ENCODE data around the gene PCDHA5.
"Not testable (repeated sequence)": the region's sequence is repeated elsewhere in the genome, so short reads cannot be mapped to it uniquely, and the experiment has no call there.

Gene PCDHA5

DNA sequence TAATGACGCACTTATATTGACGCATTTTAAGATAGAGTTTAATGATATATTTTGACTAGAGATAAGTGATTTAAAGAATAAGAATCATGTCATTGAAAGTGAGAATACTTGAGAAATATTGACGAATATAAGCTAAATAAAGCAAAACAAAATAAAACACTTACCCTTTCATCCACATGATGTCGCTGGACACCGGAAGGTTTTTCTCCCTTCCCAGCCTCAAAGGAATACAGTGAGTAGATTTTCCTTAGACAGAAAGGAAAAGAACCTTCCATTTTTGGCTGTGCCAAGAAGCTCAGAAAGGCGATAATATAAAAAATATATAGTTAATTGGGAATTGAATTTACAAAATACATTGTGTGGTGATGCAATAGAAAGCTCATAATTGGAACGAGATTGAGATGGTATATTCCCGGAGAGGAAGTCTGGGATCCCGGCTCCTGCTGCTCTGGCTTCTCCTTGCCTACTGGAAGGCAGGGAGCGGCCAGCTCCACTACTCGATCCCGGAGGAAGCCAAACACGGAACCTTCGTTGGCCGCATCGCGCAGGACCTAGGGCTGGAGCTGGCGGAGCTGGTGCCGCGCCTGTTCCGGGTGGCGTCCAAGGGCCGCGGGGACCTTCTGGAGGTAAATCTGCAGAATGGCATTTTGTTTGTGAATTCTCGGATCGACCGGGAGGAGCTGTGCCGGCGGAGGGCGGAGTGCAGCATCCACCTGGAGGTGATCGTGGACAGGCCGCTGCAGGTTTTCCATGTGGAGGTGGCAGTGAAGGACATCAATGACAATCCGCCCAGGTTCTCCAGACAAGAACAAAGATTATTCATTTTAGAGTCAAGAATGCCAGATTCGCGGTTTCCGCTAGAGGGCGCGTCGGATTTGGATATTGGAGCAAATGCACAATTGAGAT is at the start of gene PCDHA5:
Gene PCDHA5, plus strand, starts transcription at position 239 of the 906 bp plus-strand sequence.
- Mint-ChIP-seq H3K27me3 (peaks cover 12% of the 10 kb centered on the region), H3K9me3 (peaks cover 8% of the 10 kb centered on the region), H3K36me3 (ENCODE audit: low read depth) (peaks cover 4% of the 10 kb centered on the region), H3K4me1 (ENCODE audit: low read depth) (no peaks in the 10 kb centered on the region), H3K4me3 (no peak within 1 kb of the TSS), H3K27ac (no peak within 1 kb of the TSS)

DNA sequence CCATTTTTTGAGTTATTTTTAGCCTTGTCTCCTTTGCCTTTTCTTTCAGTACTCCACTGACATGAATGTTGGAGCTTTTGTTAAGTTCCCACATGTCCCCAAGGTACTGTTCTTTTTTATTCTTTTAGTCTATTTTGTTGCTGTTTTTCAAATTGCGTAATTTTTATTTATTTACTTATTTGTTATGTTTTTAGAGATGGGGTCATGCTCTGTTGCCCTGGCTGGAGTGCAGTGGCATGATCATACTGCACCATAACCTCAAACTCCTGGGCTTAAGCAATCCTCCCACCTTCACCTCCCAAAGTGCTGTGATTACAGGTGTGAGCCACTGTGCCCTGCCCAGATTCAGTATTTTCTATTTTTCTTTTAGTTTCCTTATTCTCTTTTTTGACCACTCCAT is 40.9 kb upstream of the PCDHA5 start:
- no peaks in the 10 kb centered on the region for H3K4me1 Mint-ChIP-seq (ENCODE audit: low read depth)
- peaks cover 3% of the 10 kb centered on the region for H3K36me3 Mint-ChIP-seq (ENCODE audit: low read depth)
- peaks cover 13% of the 10 kb centered on the region for H3K27me3 Mint-ChIP-seq
- peaks cover 70% of the 10 kb centered on the region for H3K9me3 Mint-ChIP-seq
- no peak overlapping the region for H3K4me3 Mint-ChIP-seq
- H3K27ac Mint-ChIP-seq: no peak overlapping the region

DNA sequence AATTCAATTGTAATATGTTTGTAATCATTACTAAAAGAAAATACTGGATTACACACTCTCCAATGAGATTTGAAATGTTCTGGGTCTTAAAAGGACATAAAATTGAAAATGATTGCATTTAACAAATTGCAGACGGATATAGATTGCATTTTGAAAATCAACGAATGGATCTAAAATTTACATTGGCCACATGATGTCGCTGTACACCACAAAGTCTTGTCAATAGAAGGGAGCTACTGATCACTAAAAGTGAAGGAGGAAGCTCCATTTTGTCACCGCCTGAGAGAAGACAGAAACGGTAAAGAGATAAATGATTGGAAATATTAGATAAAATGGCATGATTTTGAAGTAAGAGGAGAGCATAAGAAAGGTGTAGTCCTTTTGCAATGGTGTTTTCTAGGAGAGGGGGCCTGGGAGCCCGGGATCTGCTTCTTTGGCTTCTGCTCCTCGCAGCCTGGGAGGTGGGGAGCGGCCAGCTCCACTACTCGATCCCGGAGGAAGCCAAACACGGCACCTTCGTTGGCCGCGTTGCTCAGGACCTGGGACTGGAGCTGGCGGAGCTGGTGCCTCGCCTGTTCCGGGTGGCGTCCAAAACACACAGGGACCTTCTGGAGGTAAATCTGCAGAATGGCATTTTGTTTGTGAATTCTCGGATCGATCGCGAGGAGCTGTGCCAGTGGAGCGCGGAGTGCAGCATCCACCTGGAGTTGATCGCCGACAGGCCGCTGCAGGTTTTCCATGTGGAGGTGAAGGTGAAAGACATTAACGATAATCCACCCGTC is 35.3 kb upstream of the PCDHA5 start, which contains the start of gene PCDHA1:
Gene PCDHA1, plus strand, starts transcription at position 236 of the 782 bp plus-strand sequence.
- peaks cover 51% of the 10 kb centered on the region for H3K9me3 Mint-ChIP-seq
- H3K4me1 Mint-ChIP-seq (ENCODE audit: low read depth): no peaks in the 10 kb centered on the region
- peaks cover 14% of the 10 kb centered on the region for H3K36me3 Mint-ChIP-seq (ENCODE audit: low read depth)
- H3K4me3 Mint-ChIP-seq: no peak within 1 kb of the TSS
- H3K27ac Mint-ChIP-seq: no peak within 1 kb of the TSS
- peaks cover 36% of the 10 kb centered on the region for H3K27me3 Mint-ChIP-seq

DNA sequence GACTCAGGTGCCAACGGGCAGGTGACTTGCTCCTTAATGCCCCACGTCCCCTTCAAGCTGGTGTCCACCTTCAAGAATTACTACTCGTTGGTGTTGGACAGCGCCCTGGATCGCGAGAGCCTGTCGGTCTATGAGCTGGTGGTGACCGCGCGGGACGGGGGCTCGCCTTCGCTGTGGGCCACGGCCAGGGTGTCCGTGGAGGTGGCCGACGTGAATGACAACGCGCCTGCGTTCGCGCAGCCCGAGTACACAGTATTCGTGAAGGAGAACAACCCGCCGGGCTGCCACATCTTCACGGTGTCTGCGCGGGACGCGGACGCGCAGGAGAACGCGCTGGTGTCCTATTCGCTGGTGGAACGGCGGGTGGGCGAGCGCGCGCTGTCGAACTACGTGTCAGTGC is 34.0 kb upstream of the PCDHA5 start:
- H3K4me3 Mint-ChIP-seq; H3K27ac Mint-ChIP-seq; H3K4me1 Mint-ChIP-seq (ENCODE audit: low read depth): not testable (repeated sequence)
- Mint-ChIP-seq H3K9me3 (peaks cover 52% of the 10 kb centered on the region), H3K36me3 (ENCODE audit: low read depth) (peaks cover 14% of the 10 kb centered on the region), H3K27me3 (peaks cover 44% of the 10 kb centered on the region)

DNA sequence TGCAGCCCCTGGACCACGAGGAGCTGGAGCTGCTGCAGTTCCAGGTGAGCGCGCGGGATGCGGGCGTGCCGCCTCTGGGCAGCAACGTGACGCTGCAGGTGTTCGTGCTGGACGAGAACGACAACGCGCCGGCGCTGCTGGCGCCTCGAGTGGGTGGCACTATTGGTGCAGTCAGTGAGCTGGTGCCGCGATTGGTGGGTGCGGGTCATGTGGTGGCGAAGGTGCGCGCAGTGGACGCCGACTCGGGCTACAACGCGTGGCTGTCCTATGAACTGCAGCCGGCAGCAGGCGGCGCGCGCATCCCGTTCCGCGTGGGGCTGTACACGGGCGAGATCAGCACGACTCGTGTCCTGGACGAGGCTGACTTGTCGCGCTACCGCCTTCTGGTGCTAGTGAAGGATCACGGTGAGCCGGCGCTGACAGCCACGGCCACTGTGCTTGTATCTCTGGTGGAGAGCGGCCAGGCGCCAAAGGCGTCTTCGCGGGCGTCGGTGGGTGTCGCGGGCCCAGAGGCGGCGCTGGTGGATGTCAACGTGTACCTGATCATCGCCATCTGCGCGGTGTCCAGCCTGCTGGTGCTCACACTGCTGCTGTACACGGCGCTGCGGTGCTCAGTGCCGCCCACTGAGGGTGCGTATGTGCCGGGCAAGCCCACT is 33.4 kb upstream of the PCDHA5 start:
- Mint-ChIP-seq H3K27me3 (peaks cover 48% of the 10 kb centered on the region), H3K9me3 (peaks cover 49% of the 10 kb centered on the region), H3K36me3 (ENCODE audit: low read depth) (peaks cover 18% of the 10 kb centered on the region)
- H3K4me1 Mint-ChIP-seq (ENCODE audit: low read depth); H3K4me3 Mint-ChIP-seq; H3K27ac Mint-ChIP-seq: not testable (repeated sequence)

DNA sequence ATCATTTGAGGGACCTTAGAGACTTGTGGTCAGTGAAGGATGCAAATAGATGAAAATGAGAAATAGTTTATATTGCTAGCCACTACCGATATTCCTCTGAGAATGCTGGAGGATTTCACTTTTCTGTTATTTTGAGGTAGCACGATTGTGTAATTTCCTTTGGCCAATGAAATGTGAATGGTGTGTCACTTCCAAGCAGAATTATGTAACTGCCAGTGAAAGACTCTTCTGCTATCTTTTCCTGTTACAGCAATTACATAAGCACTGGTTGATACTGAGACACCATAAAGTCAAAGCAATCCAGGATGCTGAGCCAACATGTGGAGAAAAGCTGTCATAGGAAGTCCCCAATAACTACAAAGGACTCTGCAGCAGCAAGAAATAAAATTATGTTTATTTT is 30.3 kb upstream of the PCDHA5 start:
- H3K4me1 Mint-ChIP-seq (ENCODE audit: low read depth): no peaks in the 10 kb centered on the region
- H3K27me3 Mint-ChIP-seq: peaks cover 54% of the 10 kb centered on the region
- H3K36me3 Mint-ChIP-seq (ENCODE audit: low read depth): peaks cover 21% of the 10 kb centered on the region
- no peak overlapping the region for H3K27ac Mint-ChIP-seq
- peaks cover 49% of the 10 kb centered on the region for H3K9me3 Mint-ChIP-seq
- no peak overlapping the region for H3K4me3 Mint-ChIP-seq

DNA sequence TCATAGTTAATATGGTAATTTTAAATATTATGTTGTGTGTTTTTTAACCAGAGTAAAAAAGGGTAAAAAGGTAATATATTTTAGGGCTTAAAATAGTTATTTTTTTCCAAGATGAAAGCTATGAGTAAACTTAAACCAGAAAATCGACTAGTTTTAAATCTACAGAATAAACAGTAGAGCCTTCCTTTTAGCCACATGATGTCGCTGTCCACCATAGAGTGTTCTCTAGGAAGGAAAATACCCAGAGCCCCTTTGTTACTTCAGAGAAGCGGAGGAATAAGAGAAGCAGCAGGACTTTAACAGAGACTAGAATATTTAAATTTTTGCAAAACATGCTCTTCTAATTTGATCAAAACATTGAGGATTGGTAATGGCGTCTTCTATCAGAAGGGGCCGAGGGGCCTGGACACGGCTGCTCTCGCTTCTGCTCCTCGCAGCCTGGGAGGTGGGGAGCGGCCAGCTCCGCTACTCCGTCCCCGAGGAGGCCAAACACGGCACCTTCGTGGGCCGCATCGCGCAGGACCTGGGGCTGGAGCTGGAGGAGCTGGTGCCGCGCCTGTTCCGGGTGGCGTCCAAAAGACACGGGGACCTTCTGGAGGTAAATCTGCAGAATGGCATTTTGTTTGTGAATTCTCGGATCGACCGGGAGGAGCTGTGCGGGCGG is 26.7 kb upstream of the PCDHA5 start, which contains the start of gene PCDHA2:
Gene PCDHA2, plus strand, starts transcription at position 258 of the 664 bp plus-strand sequence.
- Mint-ChIP-seq H3K27me3 (peaks cover 44% of the 10 kb centered on the region), H3K4me1 (ENCODE audit: low read depth) (no peaks in the 10 kb centered on the region), H3K4me3 (no peak within 1 kb of the TSS), H3K27ac (no peak within 1 kb of the TSS), H3K36me3 (ENCODE audit: low read depth) (peaks cover 11% of the 10 kb centered on the region), H3K9me3 (peaks cover 37% of the 10 kb centered on the region)

DNA sequence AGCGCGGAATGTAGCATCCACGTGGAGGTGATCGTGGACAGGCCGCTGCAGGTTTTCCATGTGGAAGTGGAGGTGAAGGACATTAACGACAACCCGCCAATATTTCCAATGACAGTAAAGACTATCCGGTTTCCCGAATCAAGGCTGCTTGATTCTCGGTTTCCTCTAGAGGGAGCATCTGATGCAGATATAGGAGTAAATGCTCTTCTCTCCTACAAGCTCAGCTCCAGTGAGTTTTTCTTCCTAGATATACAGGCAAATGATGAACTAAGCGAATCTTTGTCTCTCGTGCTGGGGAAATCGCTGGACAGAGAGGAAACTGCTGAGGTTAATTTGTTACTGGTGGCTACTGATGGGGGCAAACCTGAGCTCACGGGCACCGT is 26.2 kb upstream of the PCDHA5 start:
- Mint-ChIP-seq H3K27ac (no peak overlapping the region), H3K36me3 (ENCODE audit: low read depth) (peaks cover 15% of the 10 kb centered on the region), H3K9me3 (peaks cover 39% of the 10 kb centered on the region), H3K4me3 (no peak overlapping the region), H3K4me1 (ENCODE audit: low read depth) (no peaks in the 10 kb centered on the region), H3K27me3 (peaks cover 48% of the 10 kb centered on the region)

DNA sequence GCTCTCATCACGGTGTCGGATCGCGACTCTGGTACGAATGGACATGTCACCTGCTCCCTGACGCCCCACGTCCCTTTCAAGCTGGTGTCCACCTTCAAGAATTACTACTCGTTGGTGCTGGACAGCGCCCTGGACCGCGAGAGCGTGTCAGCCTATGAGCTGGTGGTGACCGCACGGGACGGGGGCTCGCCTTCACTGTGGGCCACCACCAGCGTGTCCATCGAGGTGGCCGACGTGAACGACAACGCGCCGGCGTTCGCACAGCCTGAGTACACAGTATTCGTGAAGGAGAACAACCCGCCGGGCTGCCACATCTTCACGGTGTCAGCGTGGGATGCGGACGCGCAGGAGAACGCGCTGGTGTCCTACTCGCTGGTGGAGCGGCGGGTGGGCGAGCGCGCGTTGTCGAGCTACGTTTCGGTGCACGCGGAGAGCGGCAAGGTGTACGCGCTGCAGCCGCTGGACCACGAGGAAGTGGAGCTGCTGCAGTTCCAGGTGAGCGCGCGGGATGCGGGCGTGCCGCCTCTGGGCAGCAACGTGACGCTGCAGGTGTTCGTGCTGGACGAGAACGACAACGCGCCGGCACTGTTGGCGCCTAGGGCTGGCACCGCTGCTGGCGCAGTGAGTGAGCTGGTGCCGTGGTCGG is 25.2 kb upstream of the PCDHA5 start:
- peaks cover 18% of the 10 kb centered on the region for H3K36me3 Mint-ChIP-seq (ENCODE audit: low read depth)
- H3K27ac Mint-ChIP-seq; H3K4me3 Mint-ChIP-seq; H3K4me1 Mint-ChIP-seq (ENCODE audit: low read depth): not testable (repeated sequence)
- H3K27me3 Mint-ChIP-seq: peaks cover 53% of the 10 kb centered on the region
- H3K9me3 Mint-ChIP-seq: peaks cover 36% of the 10 kb centered on the region

DNA sequence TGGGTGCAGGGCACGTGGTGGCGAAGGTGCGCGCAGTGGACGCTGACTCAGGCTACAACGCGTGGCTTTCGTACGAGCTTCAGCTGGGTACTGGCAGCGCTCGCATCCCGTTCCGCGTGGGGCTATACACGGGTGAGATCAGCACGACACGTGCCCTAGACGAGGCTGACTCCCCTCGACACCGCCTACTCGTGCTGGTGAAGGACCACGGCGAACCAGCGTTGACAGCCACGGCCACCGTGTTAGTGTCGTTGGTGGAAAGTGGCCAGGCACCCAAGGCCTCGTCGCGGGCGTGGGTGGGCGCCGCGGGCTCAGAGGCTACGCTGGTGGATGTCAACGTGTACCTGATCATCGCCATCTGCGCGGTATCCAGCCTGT is 24.7 kb upstream of the PCDHA5 start:
- Mint-ChIP-seq H3K27me3 (peaks cover 51% of the 10 kb centered on the region), H3K4me3 (no peak overlapping the region), H3K27ac (no peak overlapping the region), H3K4me1 (ENCODE audit: low read depth) (no peaks in the 10 kb centered on the region), H3K36me3 (ENCODE audit: low read depth) (peaks cover 21% of the 10 kb centered on the region), H3K9me3 (peaks cover 36% of the 10 kb centered on the region)

DNA sequence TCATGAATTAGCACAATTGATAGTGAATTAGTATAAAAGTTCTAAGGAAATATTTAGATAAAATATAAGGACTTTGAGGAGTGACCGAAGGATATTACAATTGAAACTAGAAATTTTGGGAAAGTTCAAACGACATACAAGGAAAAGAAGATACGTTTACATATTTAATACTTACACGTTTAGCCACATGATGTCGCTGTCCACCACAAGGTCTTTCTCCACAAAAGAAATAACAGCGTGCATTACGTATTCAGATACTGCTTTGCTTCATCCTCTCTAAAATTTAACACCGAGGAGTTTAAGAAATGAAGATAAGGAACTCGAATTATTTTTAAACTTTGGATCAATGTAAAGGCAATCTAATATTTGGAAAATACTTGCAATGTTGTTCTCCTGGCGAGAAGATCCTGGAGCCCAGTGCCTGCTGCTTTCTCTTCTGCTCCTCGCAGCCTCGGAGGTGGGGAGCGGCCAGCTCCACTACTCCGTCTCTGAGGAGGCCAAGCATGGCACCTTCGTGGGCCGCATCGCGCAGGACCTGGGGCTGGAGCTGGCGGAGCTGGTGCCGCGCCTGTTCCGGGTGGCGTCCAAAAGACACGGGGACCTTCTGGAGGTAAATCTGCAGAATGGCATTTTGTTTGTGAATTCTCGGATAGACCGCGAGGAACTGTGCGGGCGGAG is 20.5 kb upstream of the PCDHA5 start, which contains the start of gene PCDHA3:
Gene PCDHA3, plus strand, starts transcription at position 242 of the 678 bp plus-strand sequence.
- peaks cover 32% of the 10 kb centered on the region for H3K9me3 Mint-ChIP-seq
- H3K27me3 Mint-ChIP-seq: peaks cover 47% of the 10 kb centered on the region
- no peak within 1 kb of the TSS for H3K4me3 Mint-ChIP-seq
- H3K4me1 Mint-ChIP-seq (ENCODE audit: low read depth): no peaks in the 10 kb centered on the region
- no peak within 1 kb of the TSS for H3K27ac Mint-ChIP-seq
- H3K36me3 Mint-ChIP-seq (ENCODE audit: low read depth): peaks cover 16% of the 10 kb centered on the region

DNA sequence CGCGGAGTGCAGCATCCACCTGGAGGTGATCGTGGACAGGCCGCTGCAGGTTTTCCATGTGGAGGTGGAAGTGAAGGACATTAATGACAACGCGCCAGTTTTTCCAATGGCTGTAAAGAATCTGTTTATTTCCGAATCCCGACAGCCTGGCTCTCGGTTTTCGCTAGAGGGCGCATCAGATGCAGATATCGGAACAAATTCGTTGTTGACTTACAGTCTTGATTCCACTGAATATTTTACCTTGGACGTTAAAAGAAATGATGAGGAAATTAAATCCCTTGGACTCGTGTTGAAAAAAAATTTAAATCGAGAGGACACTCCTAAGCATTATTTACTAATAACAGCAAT is 19.9 kb upstream of the PCDHA5 start:
- Mint-ChIP-seq H3K4me1 (ENCODE audit: low read depth) (no peaks in the 10 kb centered on the region), H3K27ac (no peak overlapping the region), H3K9me3 (peaks cover 32% of the 10 kb centered on the region), H3K36me3 (ENCODE audit: low read depth) (peaks cover 16% of the 10 kb centered on the region), H3K4me3 (no peak overlapping the region), H3K27me3 (peaks cover 52% of the 10 kb centered on the region)

DNA sequence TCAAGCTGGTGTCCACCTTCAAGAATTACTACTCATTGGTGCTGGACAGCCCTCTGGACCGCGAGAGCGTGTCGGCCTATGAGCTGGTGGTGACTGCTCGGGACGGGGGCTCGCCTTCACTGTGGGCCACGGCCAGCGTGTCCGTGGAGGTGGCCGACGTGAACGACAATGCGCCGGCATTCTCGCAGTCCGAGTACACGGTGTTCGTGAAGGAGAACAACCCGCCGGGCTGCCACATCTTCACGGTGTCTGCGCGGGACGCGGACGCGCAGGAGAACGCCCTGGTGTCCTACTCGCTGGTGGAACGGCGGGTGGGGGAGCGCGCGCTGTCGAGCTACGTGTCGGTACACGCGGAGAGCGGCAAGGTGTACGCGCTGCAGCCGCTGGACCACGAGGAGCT is 19.0 kb upstream of the PCDHA5 start:
- peaks cover 58% of the 10 kb centered on the region for H3K27me3 Mint-ChIP-seq
- not testable (repeated sequence) for H3K27ac Mint-ChIP-seq; H3K4me3 Mint-ChIP-seq; H3K4me1 Mint-ChIP-seq (ENCODE audit: low read depth)
- H3K9me3 Mint-ChIP-seq: peaks cover 36% of the 10 kb centered on the region
- H3K36me3 Mint-ChIP-seq (ENCODE audit: low read depth): peaks cover 20% of the 10 kb centered on the region
